Ovary (tissue), 3 donors: Measurements from ENCODE around the gene PRR36.

Experiments used
- CTCF ChIP-seq, 3 donors: fragments of 450-650 bp in 2 of 3; fragments of 200-600 bp in 1 of 3; IDR thresholded peaks; one replicate each; pipeline versions ENCODE4 v1.5.1 to v1.8.0; 2016 to 2022; ENCODE audit warnings: antibody characterized with exemption in 3 of 3, mild to moderate bottlenecking in 1 of 3
- EP300 ChIP-seq: sonication (generic); formaldehyde crosslinking; IDR thresholded peaks from one replicate; pipeline ENCODE4 v1.6.1; 2017; ENCODE audit warnings: antibody characterized with exemption
- POLR2A ChIP-seq: fragments of 450-650 bp; IDR thresholded peaks from one replicate; pipeline ENCODE4 v1.6.1; 2017; ENCODE audit warnings: antibody characterized with exemption, mild to moderate bottlenecking, moderate library complexity
- donor health status: DM: no; HTN: no; CAD: no.

- TF ChIP-seq CTCF (IDR thresholded peaks at IDR 0.05) (no peak), EP300 (no peak), POLR2A (no peak)
Measured at GRCh38 chr19:7822910-7823515, 51.2 kb downstream of the PRR36 start.
